HG03354 (cell line): ENCODE results near the gene NCOA7.
"Not testable (repeated sequence)": the region's sequence is repeated elsewhere in the genome, so short reads cannot be mapped to it uniquely, and the experiment has no call there.

Experiments used
- ATAC-seq: cut with Tn5 transposase; IDR thresholded peaks from one replicate; pipeline ENCODE4 v1.9.1; 2021; ENCODE audit warnings: mild to moderate bottlenecking; ENCODE audit not compliant: unreplicated experiment, poor library complexity, severe bottlenecking

Gene NCOA7

DNA sequence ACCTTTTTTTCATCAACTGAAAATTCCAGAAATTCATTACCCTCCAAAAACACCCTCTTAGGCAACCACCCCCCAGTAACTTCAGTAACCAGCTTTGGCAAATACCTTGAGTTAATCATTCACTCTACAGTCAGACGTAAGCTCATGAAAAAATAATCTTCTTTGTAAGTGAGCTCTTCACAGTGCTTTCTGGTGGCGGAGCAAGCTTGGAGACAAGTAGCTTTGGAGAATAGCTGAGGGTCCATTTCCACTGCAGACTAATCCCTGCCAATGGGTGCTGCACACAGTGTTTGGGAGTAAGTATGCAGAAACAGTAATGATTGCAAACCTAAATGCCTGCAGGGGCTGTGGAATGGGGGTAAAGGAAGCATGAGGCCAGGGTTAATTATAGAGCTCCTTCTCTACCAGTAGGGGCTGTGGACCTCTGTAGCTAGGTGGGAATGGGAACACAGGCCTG is 109.0 kb downstream of the NCOA7 start:
- peak; percentile 71 for ATAC-seq

DNA sequence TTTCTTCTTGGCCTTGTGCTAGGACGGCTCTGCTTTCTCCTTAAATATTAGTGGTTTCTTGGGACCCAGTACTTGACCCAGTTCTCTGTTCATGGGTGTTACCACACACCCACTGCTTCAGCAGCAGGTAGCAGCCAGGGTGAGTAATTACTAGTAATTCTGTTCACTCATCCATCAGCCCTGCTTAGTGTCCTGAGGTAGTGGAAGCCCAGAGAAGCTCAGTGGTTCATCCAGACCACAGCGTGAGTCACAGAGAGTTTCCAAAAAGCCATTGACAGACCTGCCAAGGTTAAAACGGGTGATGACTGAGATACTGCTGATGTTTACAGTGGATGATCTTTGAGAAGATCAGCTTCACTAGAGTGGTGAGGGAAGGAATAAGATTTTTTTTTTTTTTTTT is 114.1 kb downstream of the NCOA7 start:
- ATAC-seq, result peak; percentile 73

DNA sequence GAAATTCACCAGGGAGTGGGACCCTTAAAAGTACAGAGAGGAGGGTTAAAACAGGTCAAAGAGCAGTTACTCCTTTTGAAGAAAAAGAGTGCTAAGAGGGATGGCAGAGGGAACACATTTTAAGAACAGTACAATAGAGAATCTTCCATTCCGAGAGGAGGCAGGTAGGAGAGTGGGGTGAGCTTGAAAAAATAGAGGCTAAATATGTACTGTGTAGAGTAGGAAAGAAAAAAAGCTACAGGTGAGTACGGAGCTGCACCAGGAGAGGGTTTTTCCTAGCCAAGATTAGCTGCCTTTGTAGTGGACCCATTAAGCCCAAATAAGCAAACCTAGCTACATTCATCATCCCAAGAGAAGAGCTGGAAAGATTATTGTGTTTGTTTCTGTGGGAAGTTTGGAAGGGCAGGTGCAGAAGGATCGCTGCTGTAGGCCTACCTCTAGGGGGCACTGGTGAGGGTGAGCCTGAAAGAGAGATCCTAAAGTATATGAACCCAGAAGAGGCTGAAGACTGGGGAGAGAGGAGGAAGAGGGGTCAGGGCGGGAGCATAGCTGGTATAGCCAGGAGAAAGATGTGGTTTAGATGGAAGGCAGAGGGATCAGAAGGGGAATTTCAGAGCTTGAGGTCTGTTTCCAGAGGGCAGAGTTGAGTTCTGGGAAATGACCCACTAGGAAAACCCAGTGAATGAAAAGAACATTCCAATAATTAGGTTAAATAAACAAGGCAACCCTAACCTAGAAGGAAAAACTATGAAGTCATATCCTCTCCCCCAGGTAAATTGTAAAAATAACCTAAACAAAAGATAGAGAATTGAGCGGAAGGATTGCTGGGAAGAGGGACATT is 115.6 kb downstream of the NCOA7 start:
- no peak for ATAC-seq

DNA sequence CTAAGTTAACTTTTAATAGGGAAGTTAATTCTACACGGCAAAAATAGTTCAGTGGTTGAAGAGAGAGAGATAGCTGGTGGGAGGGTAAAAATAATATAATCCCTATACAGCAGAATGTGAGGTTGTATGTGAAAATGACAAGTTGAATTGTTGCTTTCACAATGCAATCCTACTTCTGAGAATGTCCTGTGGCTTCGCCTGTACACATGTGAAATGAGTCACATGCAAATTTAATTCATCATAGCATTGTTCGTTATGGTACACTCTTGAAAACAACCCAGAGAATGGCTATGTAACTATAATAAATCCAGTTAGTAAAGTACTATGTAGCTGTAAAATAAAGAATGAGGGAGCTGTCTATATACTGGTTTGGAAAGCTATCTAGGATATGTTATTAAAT is 119.8 kb downstream of the NCOA7 start:
- peak; percentile 99 for ATAC-seq

DNA sequence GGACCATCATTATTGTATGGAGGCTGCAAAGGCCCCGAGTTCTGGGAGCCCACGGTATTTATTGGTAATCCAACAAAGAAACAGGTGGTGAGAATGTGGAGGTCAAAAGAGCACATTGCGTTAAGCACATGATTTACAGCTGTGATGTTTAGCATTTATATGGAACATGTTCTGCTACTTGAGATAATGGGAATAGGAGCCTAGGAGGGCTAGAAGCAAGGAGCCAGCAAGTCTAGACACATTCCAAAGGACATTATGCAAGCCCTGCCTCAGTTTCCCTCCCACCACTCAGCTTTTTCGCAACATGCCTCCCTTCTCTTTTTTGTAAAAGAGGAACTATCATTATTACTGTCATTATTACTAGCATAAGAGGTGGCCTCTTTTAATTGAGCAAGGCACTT is 120.3 kb downstream of the NCOA7 start:
- ATAC-seq, result peak; percentile 15

DNA sequence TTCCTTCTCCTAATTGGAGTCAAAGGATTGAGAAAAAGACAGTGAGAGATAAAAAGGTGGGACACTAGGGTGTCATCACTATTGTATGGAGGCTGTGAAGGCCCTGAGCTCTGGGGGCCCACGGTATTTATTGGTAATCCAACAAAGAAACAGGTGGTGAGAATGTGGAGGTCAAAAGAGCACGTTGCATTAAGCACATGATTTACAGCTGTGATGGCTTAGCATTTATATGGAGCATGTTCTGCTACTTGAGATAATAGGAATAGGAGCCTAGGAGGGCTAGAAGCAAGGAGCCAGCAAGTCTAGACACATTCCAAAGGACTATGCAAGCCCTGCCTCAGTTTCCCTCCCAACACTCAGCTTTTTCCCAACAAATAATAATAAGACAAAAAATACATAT is 121.7 kb downstream of the NCOA7 start:
- ATAC-seq, result not testable (repeated sequence)

DNA sequence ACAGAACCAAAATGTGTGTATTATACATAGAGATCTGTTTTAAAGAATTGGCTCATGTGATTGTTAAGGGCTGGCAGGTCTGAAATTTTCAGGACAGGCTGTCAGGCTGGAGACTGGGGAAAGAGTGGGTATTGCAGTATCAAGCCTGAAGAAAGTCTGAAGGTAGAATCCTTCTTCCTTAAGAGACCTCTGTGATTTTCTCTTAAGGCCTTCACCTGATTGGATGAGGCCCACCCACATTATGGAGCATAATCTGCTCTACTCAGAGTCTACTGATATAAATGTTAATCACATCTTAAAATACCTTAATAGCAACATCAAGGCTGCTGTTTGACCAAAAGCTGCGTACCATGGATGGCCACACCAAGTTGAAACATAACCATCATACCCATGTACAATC is 122.4 kb downstream of the NCOA7 start:
- no peak for ATAC-seq

DNA sequence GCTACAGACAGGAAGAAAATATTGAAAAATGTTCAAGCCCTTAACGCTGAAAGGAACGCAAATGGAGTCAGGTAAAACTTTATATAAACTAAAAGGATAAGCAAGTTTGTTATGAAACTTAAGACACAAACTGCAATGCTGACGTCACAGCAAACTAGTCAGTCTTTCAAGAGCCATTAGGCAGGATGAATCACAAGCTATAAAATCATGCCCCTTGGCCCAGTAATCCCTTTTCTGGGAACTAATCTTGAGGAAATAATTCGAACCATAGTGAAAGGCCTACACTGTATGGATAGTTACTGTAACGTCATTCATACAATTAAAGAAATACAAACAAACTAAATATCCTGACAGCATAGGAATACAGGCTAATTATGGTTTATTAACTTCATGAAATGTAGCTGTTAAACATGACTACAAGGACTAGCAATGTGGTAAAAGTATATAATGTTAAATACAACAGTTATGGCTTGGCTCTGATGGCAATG is 123.1 kb downstream of the NCOA7 start:
- ATAC-seq, result no peak

DNA sequence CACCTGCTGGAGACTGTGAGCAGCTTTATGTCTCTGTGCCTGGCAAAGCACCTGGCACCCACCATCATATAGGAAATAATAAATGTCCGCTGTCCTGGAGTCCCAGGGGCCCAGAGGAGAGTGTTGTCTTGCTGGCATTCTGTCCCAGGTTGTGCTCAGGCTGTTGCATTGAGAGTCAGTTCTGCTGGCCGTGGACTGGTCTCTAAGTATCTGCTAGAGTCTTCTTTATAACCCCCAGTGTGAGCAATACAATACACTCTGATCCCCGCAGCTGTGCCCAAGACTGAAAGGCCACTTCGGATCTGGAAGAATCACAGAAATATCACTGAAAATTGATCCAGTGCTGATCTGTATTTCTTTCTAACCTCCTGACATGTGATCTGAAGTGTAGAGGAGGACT is 127.5 kb downstream of the NCOA7 start:
- ATAC-seq, result no peak

DNA sequence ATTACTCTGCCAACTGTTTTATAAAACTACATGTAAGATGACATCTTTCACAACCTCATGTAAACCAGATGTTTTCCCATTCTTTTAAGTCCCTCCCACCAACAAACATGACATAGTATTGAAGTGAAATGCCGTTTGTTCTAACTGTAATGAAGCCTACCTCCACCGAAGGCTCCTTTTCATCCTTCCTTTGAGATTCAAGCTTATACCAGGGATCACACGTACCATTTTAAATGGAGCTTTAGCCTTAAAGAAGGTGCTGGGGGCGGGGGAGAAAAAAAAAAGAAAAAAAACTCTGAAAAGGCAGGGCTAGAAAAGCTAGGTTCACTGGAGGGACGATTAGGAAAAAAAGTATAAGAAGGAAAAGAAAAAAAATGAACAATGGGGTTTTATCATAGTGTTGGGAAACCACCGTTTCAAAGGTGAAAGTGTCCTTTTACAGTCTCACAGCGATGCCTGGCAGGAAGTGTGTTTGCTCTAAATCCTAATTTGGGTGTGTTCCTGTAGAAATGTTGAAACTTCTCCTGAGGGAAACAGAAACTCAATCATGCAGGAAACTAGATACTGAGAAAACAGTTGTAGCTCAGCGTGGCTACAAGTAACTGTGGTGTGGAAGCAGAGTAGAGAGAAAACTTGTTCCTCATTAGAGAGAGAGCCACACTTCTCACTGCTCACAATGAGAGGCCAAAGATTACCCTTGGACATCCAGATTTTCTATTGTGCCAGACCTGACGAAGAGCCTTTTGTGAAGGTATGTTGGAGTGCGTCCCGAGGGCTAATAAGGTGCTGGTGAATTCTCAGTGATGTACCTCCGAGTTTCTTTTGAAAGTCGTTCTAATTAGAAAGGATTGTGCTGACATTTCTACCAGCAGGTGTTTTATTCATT is 128.2 kb downstream of the NCOA7 start:
- peak; percentile 97 for ATAC-seq

DNA sequence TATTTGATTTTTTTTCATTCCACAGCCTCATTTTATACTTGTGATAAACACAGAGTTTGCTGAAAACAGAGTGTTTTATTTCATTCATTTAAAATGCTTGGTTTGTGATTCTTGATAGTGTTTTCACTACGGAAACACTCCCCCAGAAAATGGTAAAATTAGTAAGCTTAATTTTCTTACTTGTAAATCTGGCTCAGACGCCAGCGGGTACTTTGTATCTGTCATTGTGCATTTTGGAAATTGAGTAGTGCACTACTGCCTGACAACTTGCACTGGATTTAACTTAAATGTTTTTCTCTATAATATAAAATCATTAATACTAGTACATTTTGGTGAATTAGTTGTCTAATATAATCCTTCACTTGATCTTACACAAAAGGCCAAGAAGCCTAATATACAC is 128.9 kb downstream of the NCOA7 start:
- ATAC-seq, result no peak

DNA sequence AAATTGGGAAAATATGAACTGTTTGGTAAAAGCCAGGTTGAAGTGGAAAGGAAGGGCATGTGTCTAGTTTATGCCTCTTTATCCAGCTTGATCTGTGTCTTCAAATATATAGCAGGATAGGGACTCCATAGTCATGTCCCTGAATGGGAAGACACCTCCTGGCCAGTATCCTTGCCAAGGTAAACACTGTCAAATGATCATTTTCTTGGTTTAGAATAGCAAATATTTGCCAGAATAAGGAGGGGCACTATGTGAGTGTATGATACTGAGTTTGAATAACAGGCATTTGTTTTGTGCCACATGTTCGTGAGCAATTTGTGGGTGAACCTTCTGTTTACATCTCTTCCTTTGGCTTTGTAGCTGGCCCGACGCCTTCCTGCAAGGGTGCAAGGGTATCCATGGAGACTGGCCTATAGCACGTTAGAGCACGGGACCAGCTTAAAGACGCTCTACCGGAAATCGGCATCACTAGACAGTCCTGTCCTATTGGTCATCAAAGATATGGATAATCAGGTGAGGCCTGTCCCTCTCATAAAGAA is 131.6 kb downstream of the NCOA7 start:
- ATAC-seq, result no peak

DNA sequence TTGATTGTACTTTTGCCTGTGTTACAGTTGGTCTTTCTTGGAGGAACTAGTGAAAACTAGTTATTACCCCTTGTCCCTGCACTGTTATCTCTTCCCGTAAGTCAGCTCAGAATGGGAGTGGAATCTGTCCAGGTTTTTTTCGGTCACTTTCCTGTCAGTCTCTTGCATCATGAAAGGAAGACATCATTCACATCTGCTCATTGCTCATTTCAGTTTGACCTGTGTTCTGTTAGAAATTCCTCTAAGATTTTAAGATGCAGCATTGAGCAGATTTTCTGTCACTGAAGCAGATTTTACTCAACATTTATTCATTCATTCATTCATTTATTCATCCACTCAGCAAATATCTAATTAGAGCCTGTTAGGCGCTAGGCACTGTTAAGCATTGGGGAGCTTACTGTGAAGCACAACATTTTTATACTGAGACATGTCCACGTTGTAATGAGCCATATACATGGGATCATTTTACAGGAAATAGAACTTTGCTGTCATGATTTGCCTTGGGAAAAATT is 132.7 kb downstream of the NCOA7 start:
- no peak for ATAC-seq

DNA sequence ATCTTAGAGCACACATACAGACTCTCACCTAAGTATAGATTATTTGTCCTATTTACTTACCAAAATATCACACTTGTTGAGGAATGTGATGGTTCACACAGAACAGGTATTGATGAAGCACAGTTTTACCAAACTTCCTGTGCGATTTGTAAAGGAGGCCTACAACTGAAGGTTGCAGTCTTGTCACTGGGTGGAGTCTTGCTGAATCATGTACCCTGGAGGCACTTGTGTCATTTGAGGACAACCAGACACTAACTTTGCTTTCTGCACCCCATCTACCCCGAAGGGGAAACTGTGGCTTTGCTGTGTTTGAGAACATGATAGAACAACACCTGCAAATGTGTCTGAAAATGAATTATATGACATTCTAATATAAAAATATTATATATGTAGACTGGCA is 133.4 kb downstream of the NCOA7 start:
- no peak for ATAC-seq

DNA sequence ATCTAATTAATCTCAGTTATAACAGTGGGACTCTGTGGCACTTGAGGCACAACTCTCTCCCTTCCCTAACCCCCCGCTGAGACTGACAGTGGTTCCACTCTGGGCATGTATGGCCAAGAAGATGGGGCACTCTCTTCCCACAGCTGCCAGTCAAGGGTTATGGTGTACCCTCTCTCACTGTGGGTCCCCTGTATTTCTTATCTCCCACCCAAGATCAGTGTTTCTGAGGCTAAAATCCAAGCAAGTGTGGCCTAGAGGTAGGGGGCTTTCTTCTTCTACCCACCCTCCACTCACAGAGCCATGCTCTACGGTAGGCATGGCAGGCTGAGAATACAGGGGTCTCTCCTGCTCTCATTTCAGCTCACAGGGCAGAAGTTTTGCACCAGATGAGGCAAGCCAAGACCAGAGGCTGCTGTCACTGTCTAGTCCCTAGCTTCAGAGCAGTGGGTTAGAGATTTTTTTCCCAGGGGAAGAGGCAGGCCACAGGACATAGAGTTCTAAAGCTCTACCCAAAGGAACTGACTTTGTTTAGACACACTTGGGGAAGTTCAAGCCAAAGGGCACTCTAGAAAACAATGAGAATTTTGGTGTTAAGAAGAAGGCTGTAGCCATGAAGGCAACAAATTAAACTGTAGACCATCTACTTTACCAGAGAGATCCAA is 134.1 kb downstream of the NCOA7 start:
- no peak for ATAC-seq

DNA sequence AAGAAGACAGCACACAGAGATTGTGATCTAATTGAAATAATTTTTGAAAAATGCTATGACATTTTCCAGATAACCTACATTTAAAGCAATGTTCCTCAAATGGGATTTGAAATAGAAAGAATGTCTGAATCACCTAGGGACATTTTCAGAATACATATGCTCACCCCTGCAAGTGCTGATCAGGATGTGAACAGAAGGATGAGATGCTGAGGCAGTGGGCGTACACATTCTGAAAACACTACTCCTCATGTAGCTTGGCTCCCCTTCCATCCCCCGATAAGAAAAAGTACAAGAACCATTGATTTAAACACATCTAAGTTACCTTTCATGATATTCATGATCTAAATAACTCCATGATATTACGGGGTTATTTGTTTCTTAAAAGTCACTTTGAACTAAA is 136.0 kb downstream of the NCOA7 start:
- ATAC-seq, result no peak

DNA sequence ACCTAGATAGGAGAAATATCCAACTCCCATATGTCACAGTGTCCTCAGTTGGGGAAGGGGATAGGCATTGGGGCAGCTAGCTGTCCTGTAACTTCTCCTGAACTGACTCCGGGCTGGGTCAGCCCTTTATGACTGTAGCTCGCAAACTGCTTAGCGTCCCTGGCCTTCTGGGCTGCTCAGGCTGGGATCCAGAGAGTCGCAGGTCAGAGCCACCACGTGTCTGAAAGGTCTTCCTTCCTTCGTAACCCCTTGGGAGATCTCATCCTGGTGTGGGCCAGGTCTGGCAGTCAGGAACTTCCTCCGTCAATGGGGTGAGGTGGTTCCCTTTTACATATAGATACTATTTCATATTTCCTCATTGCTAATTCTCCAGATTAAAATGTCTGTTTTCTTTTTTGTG is 137.0 kb downstream of the NCOA7 start:
- no peak for ATAC-seq

DNA sequence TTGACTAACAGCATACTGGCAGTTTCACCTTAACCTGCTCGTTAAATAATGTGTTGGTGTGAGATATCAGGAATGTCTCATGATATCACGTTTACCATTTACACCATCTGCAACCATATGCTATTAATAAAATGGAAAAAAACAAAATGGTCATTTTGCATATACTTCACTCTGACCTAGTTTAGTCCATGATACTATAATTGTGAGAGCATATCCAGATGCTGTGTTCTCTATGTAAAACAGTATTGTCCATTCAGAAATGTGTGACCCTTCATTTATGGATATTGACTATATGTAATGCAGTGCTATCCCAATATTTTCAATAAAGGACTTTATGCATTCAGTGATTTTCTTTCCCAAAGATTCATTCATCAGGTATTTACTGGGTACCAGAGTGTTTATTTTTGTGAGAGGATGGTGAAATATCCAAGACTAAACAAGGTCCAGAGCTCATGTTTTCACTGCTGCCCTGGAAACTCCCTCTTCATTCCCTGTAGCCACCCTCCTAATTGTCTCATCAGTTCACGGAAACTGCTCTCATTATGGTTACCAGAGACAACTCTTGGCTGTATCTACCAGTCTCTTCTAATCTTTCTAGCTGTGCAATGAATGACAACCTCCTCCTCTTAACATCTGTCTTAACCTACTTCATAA is 140.1 kb downstream of the NCOA7 start:
- ATAC-seq, result no peak

DNA sequence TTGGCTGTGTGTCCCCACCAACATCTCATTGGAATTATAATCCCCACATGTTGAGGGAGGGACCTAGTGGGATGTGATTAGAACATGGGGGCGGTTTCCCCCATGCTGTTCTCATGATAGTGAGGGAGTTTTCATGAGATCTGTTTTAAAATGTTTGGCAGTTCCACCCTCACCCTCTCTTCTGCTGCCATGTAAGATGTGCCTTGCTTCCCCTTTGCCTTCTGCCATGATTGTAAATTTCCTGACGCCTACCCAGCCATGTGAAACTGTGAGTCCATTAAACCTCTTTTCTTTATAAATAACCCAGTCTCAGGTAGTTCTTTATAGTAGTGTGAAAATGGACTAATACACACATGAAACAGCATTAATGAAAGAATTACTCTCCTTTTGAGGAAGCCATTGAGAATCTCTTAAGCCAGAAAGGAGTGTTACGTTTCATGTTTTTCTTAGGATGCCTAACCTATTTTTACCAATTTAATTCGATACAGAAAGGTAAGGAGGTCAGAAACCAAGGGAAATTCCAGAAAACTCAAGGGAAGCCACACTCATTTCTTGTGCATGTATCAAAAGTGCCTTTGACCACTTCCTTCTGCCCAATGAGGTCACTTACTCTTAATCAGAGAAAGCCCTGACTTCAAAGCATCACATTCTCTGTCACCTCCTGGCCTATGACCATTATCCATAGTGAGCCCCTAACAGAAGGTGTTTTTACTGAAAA is 141.1 kb downstream of the NCOA7 start:
- peak; percentile 80 for ATAC-seq
